ENCODE measurements around the gene AFF4. TPM values are rescaled to one million over a fixed set of nuclear protein-coding genes. Genes with fewer than 3 reads are reported as not detected.
A peak's percentile ranks its signal among the peaks of the same experiment; 100 is the strongest.
"Not testable (repeated sequence)": the region's sequence is repeated elsewhere in the genome, so short reads cannot be mapped to it uniquely, and the experiment has no call there.

AFF4 gene
- total RNA-seq, 1 experiment from 2014 or later: 11.5 TPM

DNA sequence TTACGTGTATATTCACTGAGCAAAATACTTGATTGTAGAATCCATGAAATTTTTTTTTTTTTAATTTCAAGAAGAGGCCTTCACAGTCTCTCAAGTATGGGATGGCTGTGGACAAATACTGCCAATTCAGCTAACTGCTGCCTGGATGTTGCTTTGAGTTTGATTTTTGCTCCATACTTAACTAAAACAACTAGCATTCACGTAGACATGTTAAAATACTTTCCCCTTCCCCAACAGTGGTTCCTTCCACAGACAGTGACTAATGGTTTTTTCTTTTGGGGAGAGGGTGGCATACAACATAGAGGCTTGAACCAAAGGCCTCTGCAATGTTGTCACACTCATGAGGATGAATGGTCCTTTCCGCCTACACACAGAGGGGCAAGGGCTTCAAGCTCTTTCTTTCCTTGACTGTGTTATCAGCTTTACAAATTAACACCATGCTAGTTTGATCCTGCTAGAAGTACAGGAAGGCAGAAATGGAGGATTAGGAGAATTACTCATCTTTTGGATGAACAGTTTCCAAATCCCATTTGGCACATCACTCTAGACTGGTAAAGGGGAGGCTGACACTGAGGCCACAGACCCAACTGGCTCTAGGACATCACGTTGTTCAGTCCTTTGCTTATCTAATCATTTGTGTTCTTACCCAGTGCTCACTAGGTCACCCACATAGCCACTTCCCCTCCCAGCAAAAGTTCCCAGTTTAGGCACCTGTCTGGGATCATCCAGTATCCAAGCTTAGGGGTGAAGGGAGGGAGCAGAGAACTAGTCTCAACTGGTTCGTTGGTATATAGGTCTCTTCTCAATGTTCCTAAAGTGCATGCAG lies 91.8 kb downstream of the AFF4 start:
- DNase-seq (ENCODE audit: low read depth): no peak
- in situ Hi-C loops (cut with HindIII; ENCODE audit: low pct_unique_long_range_greater_than_20kb, low sequenced_read_pairs): no loop called here

DNA sequence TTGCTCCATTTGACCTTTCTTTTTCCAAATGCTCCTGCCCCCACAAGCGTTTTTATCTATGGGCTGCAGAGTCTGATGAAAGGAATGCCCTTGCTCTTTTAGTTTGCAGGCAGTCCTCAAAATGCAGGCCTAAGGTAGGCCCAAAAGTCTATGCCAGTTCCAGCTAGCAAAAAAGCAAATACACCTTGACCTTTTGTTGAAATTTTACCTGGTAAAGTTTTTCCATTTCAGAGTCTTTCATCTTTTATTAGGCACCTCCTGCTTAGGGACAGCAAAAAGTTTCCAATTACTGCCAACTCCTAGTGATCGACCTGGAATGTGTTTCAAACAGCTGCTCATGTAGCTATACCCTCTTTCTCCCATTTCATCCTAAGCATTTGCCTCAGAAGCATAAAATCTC lies 92.6 kb downstream of the AFF4 start:
- DNase-seq (ENCODE audit: low read depth): no peak
- in situ Hi-C loops (cut with HindIII; ENCODE audit: low pct_unique_long_range_greater_than_20kb, low sequenced_read_pairs): no loop called here

DNA sequence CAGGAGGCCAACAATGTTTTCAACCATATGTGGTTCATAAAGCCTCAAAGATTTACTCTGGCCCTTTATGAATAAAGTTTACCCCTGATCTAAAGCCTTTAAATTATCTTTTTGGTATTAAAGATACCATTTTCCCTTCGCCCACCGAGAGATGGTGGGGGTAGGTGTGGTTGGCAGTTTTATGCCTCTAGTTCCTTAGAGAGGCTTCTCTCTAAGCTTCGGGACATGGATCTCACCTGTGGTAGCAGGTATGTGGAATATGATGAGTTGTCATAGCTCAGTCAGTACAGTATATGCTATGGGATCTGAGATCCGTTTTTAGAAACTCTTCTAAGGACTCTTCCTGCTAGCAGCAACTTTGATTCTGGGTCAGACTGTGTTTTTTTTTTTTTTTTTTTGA lies 94.7 kb downstream of the AFF4 start:
- no peak for DNase-seq (ENCODE audit: low read depth)
- in situ Hi-C loops (cut with HindIII; ENCODE audit: low pct_unique_long_range_greater_than_20kb, low sequenced_read_pairs): no loop called here

DNA sequence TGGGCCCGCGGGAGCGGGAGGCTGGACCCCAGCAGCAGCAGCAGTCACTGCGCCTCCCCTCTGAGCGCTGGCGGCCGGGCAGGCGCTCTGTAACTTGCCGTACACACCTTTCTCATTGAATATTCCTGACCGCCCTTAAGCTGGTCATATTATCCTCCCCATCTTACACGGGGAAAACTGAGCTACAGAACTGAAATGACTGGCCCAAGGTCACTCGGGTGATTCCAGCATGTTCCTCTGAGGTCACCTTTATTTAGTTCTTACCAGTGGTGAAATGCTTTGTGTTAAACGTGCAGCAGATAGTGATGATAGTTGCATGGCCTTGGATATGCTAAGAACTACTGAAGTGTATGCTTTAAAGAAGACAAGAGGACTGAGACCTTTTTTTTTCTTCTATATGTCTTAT lies 96.4 kb downstream of the AFF4 start:
- in situ Hi-C loops (cut with HindIII; ENCODE audit: low pct_unique_long_range_greater_than_20kb, low sequenced_read_pairs): no loop called here
- no peak for DNase-seq (ENCODE audit: low read depth)

DNA sequence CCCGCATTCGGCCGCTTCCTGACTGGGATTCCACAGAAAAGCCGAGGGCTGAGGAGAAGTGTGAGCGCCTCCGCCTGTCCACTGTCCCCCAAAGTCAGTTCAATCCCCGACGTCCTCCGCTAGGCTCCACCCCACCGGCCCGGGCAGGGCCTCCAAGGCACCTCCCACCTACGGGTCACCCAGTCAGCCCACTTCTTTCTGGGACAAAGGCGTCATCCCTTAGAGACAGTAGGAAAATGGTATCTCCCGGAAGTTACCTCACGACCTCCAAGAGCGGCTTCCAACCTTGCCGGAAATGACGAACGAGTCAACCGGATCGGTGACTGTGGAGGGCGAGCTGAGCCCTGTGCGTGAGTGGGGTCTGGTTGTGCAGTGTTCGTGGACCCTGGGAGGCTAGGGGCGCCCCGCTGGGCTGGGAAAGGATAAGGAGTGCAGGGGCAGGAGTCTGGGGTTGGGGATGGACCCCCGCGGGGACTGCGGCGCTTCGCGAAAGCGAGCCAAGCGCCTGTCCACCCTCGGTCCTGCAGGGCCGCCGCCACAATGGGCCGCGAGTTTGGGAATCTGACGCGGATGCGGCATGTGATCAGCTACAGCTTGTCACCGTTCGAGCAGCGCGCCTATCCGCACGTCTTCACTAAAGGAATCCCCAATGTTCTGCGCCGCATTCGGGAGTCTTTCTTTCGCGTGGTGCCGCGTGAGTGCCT lies 96.9 kb downstream of the AFF4 start, which contains the start of the genes GDF9 and UQCRQ:
Gene GDF9 (minus strand): TSS at position 128 of the 704 bp plus-strand sequence. CDS start 1,936 bp downstream, outside the sequence.
Gene UQCRQ (plus strand): TSS at position 301 of the 704 bp plus-strand sequence. CDS start 240 bp downstream, at position 541.
- DNase-seq (ENCODE audit: low read depth): peak; percentile 96
- in situ Hi-C loops (cut with HindIII; ENCODE audit: low pct_unique_long_range_greater_than_20kb, low sequenced_read_pairs): no loop called here

DNA sequence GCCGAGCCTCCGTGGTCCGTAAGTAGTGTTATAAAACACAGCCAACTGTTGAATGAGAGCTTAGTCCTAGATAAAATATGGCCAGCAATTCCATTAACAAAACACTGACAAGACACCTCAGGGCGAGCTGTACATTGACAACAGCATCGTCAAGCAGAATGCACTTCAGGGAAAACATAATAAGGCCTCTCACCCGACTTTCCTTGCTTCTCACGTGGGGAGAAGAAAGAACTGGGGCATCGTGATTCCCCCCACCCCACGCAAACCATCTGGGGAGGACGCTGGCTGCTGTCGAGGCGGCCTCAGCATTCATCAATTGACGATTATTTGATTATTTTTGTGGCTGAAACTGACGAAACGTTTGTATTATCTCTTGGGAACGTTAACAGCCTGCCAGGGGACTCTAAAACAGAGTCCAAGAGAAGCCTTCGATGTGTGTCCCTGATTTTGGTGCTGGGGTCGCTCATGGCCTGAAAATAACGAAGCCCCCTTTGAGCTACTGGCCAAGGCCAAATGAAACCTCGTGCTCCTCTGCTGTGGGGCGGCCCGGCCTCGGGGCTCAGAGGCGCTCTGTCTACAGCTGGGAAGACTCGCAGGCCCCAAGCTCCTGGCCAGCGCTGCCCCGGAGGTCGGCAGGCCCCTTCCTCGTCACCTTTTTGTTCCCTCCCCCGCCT lies 97.6 kb downstream of the AFF4 start:
- in situ Hi-C loops (cut with HindIII; ENCODE audit: low pct_unique_long_range_greater_than_20kb, low sequenced_read_pairs): no loop called here
- DNase-seq (ENCODE audit: low read depth): no peak

DNA sequence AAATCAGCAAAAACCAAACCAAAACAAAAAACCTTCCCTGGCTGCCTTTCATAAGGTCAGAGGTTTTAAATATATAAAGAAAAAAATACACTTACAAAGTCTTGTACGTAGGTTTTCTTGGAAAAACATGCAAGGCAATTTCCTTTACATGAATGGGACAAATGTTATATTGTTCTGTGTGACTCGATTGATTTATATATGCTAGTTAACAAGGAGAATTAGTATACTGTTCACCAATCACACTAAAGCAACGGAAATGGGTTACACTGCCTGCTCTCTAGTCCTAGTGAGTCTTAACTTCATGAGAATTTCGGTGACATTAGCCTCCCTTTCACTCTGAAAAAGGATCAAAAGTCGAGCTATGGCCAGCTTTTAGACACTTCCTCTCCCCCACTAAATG lies 102.7 kb downstream of the AFF4 start:
- in situ Hi-C loops (cut with HindIII; ENCODE audit: low pct_unique_long_range_greater_than_20kb, low sequenced_read_pairs): no loop called here
- DNase-seq (ENCODE audit: low read depth): no peak

DNA sequence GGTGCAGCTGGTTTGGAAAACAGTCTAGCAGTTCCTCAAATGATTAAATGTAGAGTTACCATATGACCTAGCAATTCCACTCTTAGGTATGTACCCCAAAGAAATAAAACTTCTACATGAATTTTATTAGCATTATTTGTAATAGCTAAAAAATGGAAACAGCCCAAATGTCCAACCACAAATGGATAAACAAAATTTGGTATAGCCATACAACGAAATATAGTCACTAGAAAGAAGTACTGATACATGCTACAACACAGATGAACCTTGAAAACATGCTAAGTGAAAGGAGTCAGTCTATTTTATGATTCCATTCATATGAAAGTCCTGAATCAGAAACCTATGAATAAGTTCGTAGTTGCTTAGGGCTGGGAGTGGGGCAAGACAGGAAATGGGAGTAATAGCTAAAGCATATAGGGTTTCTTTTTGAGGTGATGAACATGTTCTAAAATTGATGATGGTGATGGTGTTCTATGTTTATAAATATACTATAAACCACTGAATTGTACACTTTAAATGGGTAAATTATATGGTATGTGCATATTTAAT lies 103.5 kb downstream of the AFF4 start:
- in situ Hi-C loops (cut with HindIII; ENCODE audit: low pct_unique_long_range_greater_than_20kb, low sequenced_read_pairs): no loop called here

DNA sequence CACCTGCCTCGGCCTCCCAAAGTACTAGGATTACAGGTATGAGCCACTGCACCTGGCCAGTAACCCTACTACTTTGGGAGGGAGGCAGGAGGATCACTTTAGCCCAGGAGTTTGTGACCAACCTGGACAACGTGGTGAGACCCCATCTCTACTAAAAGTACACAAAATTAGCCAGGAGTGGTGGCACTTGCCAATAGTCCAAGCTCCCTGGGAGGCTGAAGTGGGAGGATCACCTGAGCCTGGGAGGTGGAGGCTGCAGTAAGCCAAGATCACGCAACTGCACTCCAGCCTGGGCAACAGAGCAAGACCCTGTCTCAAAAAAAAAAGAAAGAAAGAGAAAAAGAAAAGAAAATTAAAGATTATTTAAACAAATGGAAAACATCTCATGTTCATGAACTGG lies 107.4 kb downstream of the AFF4 start:
- DNase-seq (ENCODE audit: low read depth): no peak
- in situ Hi-C loops (cut with HindIII; ENCODE audit: low pct_unique_long_range_greater_than_20kb, low sequenced_read_pairs): no loop called here

More for the DNA sequence above, 103.5 kb downstream of the AFF4 start:
- no peak for DNase-seq (ENCODE audit: low read depth)

DNA sequence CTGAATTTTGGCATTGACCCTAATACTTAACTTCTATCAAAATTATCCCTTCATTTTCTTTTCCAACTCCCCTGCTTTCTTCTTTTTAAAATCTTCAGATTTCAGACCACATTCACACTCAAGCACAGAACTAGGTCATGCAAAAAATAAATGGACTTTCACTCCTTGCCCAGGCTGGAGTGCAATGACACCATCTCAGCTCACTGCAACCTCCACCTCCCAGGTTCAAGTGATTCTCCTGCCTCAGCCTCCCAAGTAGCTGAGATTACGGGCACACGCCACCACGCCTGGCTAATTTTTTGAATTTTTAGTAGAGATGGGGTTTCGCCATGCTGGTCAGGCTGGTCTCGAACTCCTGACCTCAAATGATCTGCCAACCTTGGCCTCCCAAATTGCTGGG lies 108.4 kb downstream of the AFF4 start:
- DNase-seq (ENCODE audit: low read depth); in situ Hi-C loops (cut with HindIII; ENCODE audit: low pct_unique_long_range_greater_than_20kb, low sequenced_read_pairs): not testable (repeated sequence)

DNA sequence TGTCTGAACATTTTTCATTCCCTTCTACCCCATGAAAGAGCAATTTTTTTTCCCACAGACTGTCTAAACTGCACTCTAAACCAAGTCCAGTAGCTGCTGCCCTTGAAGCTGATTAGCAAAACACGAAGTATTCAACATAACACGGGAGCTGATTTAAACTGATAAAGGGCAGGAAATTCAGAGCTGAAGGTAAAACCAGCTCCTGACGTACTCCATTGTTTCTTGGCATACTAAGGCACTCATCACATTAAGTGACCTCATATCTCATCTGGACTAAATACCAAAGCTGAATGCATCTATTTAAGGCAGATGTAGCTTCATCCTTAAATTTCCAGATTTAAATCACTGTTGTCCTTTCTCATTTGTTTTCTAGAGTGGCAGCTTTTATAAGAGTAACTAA lies 109.1 kb downstream of the AFF4 start:
- no peak for DNase-seq (ENCODE audit: low read depth)
- in situ Hi-C loops (cut with HindIII; ENCODE audit: low pct_unique_long_range_greater_than_20kb, low sequenced_read_pairs): no loop called here

DNA sequence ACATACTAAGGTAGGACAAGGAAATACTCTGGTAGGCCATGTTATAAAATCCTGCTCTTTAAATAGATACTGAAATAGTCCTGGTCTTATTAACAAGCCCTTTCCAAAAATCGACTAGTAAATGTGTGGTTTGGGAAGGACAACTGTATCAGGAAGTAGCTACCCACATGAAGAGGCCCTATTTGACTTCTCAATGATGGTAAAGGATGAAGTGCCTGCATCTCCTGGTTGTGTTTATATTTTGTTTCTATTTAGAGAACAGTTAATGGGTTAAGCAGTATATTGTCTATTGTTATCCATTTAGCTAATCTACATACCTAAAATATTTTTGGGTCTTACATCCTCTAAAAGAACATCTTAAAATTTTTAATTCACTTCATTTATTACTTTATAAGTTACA lies 109.6 kb downstream of the AFF4 start:
- no peak for DNase-seq (ENCODE audit: low read depth)
- in situ Hi-C loops (cut with HindIII; ENCODE audit: low pct_unique_long_range_greater_than_20kb, low sequenced_read_pairs): no loop called here

DNA sequence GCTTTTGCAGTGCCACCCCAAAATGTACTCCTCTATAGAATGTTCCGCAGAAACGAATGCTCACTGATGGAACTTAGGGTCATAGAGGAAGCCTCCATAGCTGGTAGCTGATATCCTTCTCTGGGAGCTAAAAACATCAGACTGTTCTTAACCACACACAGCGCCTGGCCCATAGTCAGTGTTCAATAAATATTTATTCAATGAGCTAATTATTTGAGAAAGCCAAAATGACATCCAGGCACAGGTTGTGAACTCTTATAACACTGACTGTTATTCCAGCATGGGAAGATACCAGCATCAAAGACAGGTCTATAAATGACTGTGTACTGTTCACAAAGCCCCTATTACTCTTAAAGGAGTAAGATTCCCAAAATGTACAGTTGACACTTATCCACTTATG lies 110.1 kb downstream of the AFF4 start:
- DNase-seq (ENCODE audit: low read depth): no peak
- in situ Hi-C loops (cut with HindIII; ENCODE audit: low pct_unique_long_range_greater_than_20kb, low sequenced_read_pairs): no loop called here

DNA sequence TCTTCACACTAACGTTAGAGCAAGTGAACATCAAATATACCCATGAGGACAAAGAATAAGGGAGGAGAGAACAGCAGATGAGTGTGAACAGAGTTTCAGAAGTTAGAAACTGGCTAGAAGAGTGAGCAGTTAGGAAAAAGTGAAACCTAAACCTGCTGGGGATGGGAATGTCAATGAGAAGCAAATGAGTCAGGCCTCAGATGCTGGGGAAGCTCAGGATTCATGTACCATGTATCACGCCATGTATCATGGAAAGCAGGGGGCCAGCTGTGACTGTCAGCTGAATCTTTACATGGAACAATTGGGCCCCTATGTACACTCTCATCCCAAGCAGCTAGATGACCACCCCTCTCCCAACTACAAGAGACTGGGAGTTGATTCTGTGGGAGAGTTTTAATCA lies 113.4 kb downstream of the AFF4 start:
- DNase-seq (ENCODE audit: low read depth): no peak
- in situ Hi-C loops (cut with HindIII; ENCODE audit: low pct_unique_long_range_greater_than_20kb, low sequenced_read_pairs): no loop called here

DNA sequence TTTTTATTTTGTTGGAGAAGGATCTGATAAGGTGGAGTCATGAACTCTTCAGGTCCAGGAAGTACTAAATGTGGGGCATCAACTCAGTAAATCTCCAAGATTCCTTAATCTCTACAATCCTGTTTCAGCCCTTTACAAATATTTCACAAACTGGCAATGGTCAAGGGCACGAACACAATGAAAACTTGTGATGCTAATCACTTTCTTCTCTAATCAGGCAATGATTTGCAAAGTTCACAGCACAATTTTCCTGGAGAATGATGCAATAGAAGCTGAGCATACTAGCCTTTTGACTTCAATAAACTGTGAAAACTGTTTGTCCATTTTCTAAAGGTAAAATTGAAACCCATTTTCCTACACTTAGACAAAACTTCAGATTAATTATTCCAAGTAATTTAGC lies 114.1 kb downstream of the AFF4 start:
- in situ Hi-C loops (cut with HindIII; ENCODE audit: low pct_unique_long_range_greater_than_20kb, low sequenced_read_pairs): no loop called here

DNA sequence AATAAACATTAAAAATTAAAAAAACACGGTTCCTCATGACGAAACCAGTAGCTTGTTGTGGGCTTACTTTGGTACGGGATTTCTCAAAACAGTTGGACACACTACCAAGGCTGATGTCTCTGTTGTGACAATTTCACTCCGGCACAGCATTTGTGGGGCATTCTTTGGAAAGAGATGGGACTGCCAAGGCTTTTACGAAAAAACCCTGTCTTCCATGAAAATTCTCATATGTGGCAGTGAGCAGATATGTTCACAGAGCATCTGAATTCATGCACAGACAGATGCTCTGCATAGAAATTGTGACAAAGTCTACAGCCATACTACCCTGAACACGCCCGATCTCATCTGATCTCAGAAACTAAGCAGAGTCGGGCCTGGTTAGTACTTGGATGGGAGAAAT lies 115.2 kb downstream of the AFF4 start:
- in situ Hi-C loops (cut with HindIII; ENCODE audit: low pct_unique_long_range_greater_than_20kb, low sequenced_read_pairs): no loop called here
- DNase-seq (ENCODE audit: low read depth): no peak

More for the DNA sequence above, 114.1 kb downstream of the AFF4 start:
- DNase-seq (ENCODE audit: low read depth): no peak

DNA sequence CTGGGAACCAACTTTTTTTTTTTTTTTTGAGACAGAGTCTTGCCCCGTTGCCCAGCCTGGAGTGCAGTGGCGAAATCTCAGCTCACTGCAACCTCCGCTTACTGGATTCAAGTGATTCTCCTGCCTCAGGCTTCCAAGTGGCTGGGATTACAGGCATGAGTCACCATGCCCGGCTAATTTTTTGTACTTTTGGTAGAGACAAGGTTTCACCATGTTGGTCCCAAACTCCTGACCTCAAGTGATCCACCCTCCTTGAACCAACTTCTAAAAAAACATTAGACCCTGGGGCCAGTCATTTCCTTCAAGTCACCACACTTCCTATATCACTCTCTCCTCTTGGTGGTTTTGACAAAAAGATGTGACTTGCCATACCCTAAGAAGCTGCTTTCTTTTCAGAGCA lies 122.1 kb downstream of the AFF4 start:
- DNase-seq (ENCODE audit: low read depth): no peak
- in situ Hi-C loops (cut with HindIII; ENCODE audit: low pct_unique_long_range_greater_than_20kb, low sequenced_read_pairs): no loop called here

DNA sequence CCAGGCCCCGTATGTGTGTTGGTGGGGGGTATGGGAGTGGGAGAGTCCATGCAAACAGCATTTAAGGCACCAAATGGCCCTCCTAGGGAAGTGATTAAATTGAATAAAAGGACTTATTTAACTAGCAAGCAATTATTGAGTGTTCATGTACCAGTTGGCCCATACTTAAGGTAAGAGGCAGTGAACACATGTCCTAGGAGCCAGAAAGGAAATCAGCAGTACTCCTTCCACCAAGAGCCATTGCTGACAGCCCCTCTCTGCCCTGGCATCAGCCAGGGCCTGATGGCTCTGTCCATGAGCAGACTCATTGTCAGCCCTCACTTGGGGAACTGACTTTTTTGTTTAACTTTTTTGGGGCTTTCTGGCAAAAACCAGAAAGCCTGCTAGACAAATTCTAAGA lies 122.5 kb downstream of the AFF4 start:
- DNase-seq (ENCODE audit: low read depth): no peak
- in situ Hi-C loops (cut with HindIII; ENCODE audit: low pct_unique_long_range_greater_than_20kb, low sequenced_read_pairs): no loop called here

DNA sequence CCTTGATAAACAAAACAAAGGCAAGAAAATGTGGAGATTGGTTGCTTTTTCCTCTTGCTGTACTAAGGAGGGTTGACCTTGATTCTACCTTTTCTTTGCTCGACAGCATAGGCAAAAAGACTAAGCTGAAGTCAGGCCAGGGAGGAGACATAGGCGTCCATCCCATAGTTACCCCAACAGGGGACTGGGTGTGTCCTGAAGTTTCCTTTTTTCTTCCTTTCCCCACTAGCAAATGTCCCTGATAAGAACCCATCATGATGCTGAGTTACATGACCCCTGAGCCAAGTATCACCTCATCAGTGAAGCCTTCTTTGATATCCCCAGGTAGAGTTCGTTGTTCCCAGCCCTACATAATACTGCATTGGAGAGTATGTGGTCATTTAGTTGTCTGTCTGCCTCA lies 123.1 kb downstream of the AFF4 start:
- in situ Hi-C loops (cut with HindIII; ENCODE audit: low pct_unique_long_range_greater_than_20kb, low sequenced_read_pairs): no loop called here
- DNase-seq (ENCODE audit: low read depth): no peak

All from Caki2 (cell line).